DOHH2 (cell line): Measurements from ENCODE around the gene CNOT2.
A peak's percentile ranks its signal among the peaks of the same experiment; 100 is the strongest.

Experiments
- H3F3A ChIP-seq: fragments of 200-600 bp; sonication (generic), shearing (Covaris generic); 2 replicates; pipeline ENCODE4 v1.6.0; 2016; ENCODE audit warnings: antibody characterized with exemption, mild to moderate bottlenecking; ENCODE audit not compliant: control insufficient read depth, insufficient read depth
- H3K27ac ChIP-seq: fragments of 200-600 bp; sonication (generic); 2 replicates; pipeline ENCODE4 v1.5.1; 2014; ENCODE audit warnings: low read depth, mild to moderate bottlenecking, low read length, moderate library complexity
- H3K27me3 ChIP-seq: fragments of 200-600 bp; sonication (generic); 2 replicates; pipeline ENCODE4 v1.6.1; 2014; ENCODE audit warnings: mild to moderate bottlenecking, low read length, mixed read lengths; ENCODE audit not compliant: control insufficient read depth
- H3K36me3 ChIP-seq: fragments of 200-600 bp; sonication (generic); 2 replicates; pipeline ENCODE4 v1.6.1; 2014; ENCODE audit warnings: mild to moderate bottlenecking, low read length, moderate library complexity, mixed read lengths; ENCODE audit not compliant: control insufficient read depth
- H3K4me1 ChIP-seq: fragments of 200-600 bp; sonication (generic); 2 replicates; pipeline ENCODE4 v1.6.1; 2014; ENCODE audit warnings: mild to moderate bottlenecking, low read length, mixed read lengths; ENCODE audit not compliant: control insufficient read depth
- H3K4me2 ChIP-seq: fragments of 200-600 bp; sonication (generic); 2 replicates; pipeline ENCODE4 v1.6.0; 2014; ENCODE audit warnings: mild to moderate bottlenecking, low read length, moderate library complexity
- H3K4me3 ChIP-seq: fragments of 200-600 bp; sonication (generic); 2 replicates; pipeline ENCODE4 v1.5.1; 2014; ENCODE audit warnings: mild to moderate bottlenecking, low read length, mixed read lengths
- H3K79me2 ChIP-seq: fragments of 200-600 bp; sonication (generic); 2 replicates; pipeline ENCODE4 v1.6.1; 2014; ENCODE audit warnings: mild to moderate bottlenecking, low read length, mixed read lengths; ENCODE audit not compliant: control insufficient read depth
- H3K9me2 ChIP-seq: fragments of 200-600 bp; sonication (generic); replicated peaks from 2 replicates; pipeline ENCODE4 v1.6.1; 2014; ENCODE audit warnings: mild to moderate bottlenecking, low read length, mixed read lengths; ENCODE audit not compliant: control insufficient read depth
- H3K9me3 ChIP-seq: fragments of 200-600 bp; sonication (generic); 2 replicates; pipeline ENCODE4 v1.6.1; 2014; ENCODE audit warnings: antibody characterized with exemption, low read length, mixed read lengths; ENCODE audit not compliant: control insufficient read depth, insufficient read depth
- H4K20me1 ChIP-seq: fragments of 200-600 bp; sonication (generic); 2 replicates; pipeline ENCODE4 v1.6.0; 2014; ENCODE audit warnings: low read depth, mild to moderate bottlenecking, antibody characterized with exemption, low read length, moderate library complexity; ENCODE audit not compliant: control insufficient read depth, insufficient read depth
- EZH2phosphoT487 ChIP-seq: fragments of 200-600 bp; sonication (generic); IDR thresholded peaks from 2 replicates; pipeline ENCODE4 v1.6.1; 2017; ENCODE audit warnings: borderline replicate concordance, mild to moderate bottlenecking, antibody characterized with exemption, low read length, moderate library complexity, mixed read lengths
- TF ChIP-seq, protein P1 (sequence below): fragments of 200-600 bp; sonication (generic); IDR thresholded peaks from one replicate; pipeline ENCODE4 v1.5.1; 2014; ENCODE audit warnings: antibody characterized with exemption, mild to moderate bottlenecking, low read depth, low read length; ENCODE audit not compliant: poor library complexity, severe bottlenecking

CNOT2 gene

DNA sequence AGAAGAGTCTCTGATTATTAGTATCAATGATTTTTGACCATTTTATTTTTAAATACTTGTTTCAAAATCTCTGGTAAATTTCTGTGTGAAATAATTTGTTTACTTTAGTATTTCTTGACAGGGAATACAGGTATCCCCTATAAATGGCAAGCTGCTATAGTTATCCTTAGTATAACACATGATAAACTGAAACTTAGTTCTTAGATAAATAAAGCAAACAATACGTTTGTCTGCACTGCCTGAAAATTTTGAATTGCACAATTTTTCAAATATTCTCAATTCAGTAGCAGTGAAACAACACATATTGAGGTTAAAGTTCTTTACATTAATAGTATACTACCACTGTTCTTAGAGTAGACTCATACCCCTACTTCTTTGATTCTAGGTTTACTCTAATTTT is 26.9 kb downstream of the CNOT2 start:
- peak overlapping the region; percentile 41; the same call in 1 of the 2 replicates for H3K4me3 ChIP-seq
- H3K4me2 ChIP-seq, result peak overlapping the region; percentile 58
- no peaks in the 10 kb centered on the region for H4K20me1 ChIP-seq
- H3K9me2 ChIP-seq, result no peaks in the 10 kb centered on the region
- peaks cover 65% of the 10 kb centered on the region for H3K36me3 ChIP-seq
- peaks cover 100% of the 10 kb centered on the region for H3K79me2 ChIP-seq
- H3K9me3 ChIP-seq, result 0 out of 2 replicates have a peak, but pooled peaks cover 5% of the 10 kb centered on the region
- H3K27ac ChIP-seq, result peak overlapping the region; percentile 80
- TF ChIP-seq EZH2phosphoT487, result no peak
- TF ChIP-seq, protein P1, sequence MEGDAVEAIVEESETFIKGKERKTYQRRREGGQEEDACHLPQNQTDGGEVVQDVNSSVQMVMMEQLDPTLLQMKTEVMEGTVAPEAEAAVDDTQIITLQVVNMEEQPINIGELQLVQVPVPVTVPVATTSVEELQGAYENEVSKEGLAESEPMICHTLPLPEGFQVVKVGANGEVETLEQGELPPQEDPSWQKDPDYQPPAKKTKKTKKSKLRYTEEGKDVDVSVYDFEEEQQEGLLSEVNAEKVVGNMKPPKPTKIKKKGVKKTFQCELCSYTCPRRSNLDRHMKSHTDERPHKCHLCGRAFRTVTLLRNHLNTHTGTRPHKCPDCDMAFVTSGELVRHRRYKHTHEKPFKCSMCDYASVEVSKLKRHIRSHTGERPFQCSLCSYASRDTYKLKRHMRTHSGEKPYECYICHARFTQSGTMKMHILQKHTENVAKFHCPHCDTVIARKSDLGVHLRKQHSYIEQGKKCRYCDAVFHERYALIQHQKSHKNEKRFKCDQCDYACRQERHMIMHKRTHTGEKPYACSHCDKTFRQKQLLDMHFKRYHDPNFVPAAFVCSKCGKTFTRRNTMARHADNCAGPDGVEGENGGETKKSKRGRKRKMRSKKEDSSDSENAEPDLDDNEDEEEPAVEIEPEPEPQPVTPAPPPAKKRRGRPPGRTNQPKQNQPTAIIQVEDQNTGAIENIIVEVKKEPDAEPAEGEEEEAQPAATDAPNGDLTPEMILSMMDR, result no peak
- no peaks in the 10 kb centered on the region for H3K27me3 ChIP-seq
- peaks cover 9% of the 10 kb centered on the region for H3F3A ChIP-seq
- peaks cover 99% of the 10 kb centered on the region for H3K4me1 ChIP-seq

DNA sequence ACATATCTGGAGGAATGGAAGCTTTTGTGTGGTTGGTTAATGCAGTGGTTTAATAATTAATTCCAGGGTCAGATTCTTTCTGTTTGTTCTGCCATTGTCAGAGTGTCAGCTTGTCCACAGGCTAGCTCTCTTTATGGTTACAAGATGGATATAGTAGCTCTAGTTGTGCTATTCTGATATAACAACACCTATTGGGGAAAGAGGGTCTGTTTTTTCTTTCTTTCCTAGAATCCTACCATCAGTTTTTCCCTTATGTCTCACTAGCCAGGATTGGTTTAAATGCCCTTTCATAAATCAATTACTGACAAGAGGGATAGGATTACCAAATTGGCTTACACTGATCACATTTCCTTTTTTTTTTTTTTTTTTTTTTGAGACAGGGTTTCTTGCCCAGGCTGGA is 27.8 kb downstream of the CNOT2 start:
- Histone ChIP-seq H3K27ac (no peak overlapping the region), H3K4me3 (no peak overlapping the region), H3K27me3 (no peaks in the 10 kb centered on the region), H3K36me3 (peaks cover 65% of the 10 kb centered on the region), H3K9me3 (0 out of 2 replicates have a peak, but pooled peaks cover 5% of the 10 kb centered on the region), H3K9me2 (no peaks in the 10 kb centered on the region), H3K4me1 (peaks cover 93% of the 10 kb centered on the region), H4K20me1 (no peaks in the 10 kb centered on the region), H3K79me2 (peaks cover 100% of the 10 kb centered on the region), H3K4me2 (0 out of 2 replicates have a peak overlapping the region, but pooled peaks have one; percentile 10), H3F3A (peaks cover 9% of the 10 kb centered on the region)
- TF ChIP-seq, protein P1, result no peak
- TF ChIP-seq EZH2phosphoT487, result no peak

DNA sequence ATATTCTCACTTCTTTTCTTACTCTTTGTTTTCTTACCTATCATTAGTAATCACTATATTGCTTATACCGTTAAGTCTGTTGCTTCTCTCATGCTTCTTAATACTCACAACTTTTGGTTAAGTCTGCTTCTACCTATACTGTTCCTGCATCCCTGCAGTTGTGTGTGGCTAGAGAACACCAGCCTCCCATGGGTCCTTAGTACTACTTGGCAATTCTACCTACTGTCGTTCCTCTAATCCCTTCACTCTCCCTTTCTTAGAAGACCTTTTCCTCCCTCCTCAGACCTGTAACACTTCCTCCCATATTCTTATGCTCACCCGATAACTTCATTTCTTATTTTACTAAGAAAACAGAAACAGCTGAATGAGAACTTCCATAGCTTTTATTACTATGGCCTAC is 29.3 kb downstream of the CNOT2 start:
- H3K4me3 ChIP-seq, result no peak overlapping the region
- no peak for TF ChIP-seq EZH2phosphoT487
- TF ChIP-seq, protein P1, result no peak
- no peak overlapping the region for H3K27ac ChIP-seq

More for the DNA sequence above, 29.3 kb downstream of the CNOT2 start:
- peaks cover 78% of the 10 kb centered on the region for H3K4me1 ChIP-seq
- no peaks in the 10 kb centered on the region for H3K9me2 ChIP-seq
- H4K20me1 ChIP-seq, result no peaks in the 10 kb centered on the region
- no peaks in the 10 kb centered on the region for H3K27me3 ChIP-seq
- peaks cover 60% of the 10 kb centered on the region for H3K36me3 ChIP-seq
- peaks cover 100% of the 10 kb centered on the region for H3K79me2 ChIP-seq
- H3K4me2 ChIP-seq, result peak overlapping the region; percentile 8; the same call in 1 of the 2 replicates
- 0 out of 2 replicates have a peak, but pooled peaks cover 5% of the 10 kb centered on the region for H3K9me3 ChIP-seq
- peaks cover 9% of the 10 kb centered on the region for H3F3A ChIP-seq
